Measurements from ENCODE around the gene CYSTM1.

CYSTM1 gene

DNA sequence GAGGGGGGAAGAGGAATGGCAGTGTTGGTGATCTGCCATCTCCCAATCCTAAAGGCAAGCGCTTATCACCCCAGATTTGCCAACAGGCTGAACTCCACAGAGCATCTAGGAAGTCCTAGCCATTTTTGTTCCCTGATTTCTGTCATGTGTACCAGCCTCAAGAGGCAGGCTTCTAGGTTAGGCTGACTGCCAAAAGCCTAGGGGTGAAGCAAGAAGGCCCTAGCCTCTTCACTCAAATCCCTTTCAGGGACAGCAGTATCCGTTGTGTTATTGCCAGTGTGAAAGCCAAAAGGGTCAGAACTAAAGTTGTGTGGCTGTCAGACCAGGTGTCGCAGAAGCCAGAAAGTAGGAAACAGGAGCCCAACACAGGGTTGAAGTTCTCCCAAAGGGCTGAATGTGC lies 34.6 kb upstream of the CYSTM1 start:
- H3K36me3 ChIP-seq (ENCODE audit: control insufficient read depth, low read depth, low read length): no peaks in the 10 kb centered on the region
- H3K9me3 ChIP-seq (ENCODE audit: control insufficient read depth, low read depth, low read length): no peaks in the 10 kb centered on the region
- H3K4me3 ChIP-seq (ENCODE audit: low read length): no peak overlapping the region
- no peak overlapping the region for H3K27ac ChIP-seq (ENCODE audit: low read length)
- no peak overlapping the region for H3K9ac ChIP-seq (ENCODE audit: low read length)
- peaks cover 11% of the 10 kb centered on the region for H3K27me3 ChIP-seq (ENCODE audit: control insufficient read depth, insufficient read depth, low read length)
- no peaks in the 10 kb centered on the region for H3K4me1 ChIP-seq (ENCODE audit: control insufficient read depth, low read depth, low read length)

DNA sequence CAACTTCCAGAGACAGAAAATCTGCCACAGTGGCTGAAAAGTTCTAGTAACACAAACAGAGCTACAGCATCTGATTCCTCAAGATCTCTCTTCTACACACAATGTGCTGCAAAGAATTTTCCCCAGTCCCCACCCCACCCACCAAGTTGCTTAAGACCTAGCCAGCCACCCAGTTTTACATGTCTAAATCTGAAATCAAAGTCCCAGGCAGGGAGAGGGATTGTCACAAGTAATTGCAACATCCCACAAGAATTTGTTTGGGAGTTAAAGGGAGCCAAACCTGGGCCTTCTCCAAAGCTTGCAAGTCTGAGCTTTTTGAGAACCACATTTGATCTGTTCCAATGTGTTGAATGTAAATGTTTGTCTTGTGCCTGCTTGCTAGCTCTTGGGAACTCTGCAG lies 33.7 kb upstream of the CYSTM1 start:
- peaks cover 19% of the 10 kb centered on the region for H3K27me3 ChIP-seq (ENCODE audit: control insufficient read depth, insufficient read depth, low read length)
- no peak overlapping the region for H3K9ac ChIP-seq (ENCODE audit: low read length)
- no peaks in the 10 kb centered on the region for H3K4me1 ChIP-seq (ENCODE audit: control insufficient read depth, low read depth, low read length)
- H3K4me3 ChIP-seq (ENCODE audit: low read length): no peak overlapping the region
- H3K36me3 ChIP-seq (ENCODE audit: control insufficient read depth, low read depth, low read length): no peaks in the 10 kb centered on the region
- H3K27ac ChIP-seq (ENCODE audit: low read length): no peak overlapping the region
- H3K9me3 ChIP-seq (ENCODE audit: control insufficient read depth, low read depth, low read length): no peaks in the 10 kb centered on the region

DNA sequence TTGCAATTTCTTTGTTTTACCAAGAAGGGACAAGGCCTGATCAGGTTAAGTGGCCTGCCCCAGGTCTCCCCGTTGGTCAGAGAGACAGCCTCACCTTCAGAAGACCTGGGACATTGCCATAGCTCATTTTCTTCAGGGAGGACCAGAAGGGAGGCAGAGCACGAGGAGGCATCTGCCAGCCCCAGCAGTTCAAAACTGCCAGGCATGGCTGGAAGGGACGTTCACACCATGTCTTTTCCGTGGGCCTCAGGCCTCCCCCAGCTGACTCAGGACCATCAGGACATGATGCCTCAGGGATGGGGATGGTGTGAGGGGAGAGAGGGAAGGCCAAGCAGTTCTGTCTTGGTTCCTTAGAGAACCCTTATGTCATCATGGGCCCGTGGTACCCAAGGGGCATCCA lies 32.7 kb upstream of the CYSTM1 start:
- Histone ChIP-seq H3K9me3 (ENCODE audit: control insufficient read depth, low read depth, low read length) (no peaks in the 10 kb centered on the region), H3K4me3 (ENCODE audit: low read length) (no peak overlapping the region), H3K27ac (ENCODE audit: low read length) (no peak overlapping the region), H3K36me3 (ENCODE audit: control insufficient read depth, low read depth, low read length) (no peaks in the 10 kb centered on the region), H3K4me1 (ENCODE audit: control insufficient read depth, low read depth, low read length) (peaks cover 3% of the 10 kb centered on the region), H3K27me3 (ENCODE audit: control insufficient read depth, insufficient read depth, low read length) (peaks cover 29% of the 10 kb centered on the region), H3K9ac (ENCODE audit: low read length) (no peak overlapping the region)

DNA sequence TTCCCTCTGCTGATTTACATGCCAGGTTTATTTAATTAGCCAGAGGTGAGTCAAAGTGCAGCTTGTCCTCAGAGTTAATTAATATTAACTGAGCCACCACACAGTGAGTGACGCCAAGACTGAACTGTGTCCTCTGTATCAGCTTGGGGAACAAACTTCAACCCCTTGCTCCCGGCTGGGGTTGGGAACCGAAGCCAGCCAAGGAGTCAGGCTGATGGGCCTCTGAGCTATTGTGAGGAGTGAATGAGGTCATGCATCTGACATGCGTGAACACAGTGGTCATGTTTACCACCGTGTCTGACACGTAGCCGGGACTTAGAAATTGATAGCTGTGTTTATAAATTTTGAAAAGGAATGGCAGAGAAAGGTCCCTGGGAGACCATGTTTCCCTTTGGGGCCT lies 32.1 kb upstream of the CYSTM1 start:
- Histone ChIP-seq H3K36me3 (ENCODE audit: control insufficient read depth, low read depth, low read length) (no peaks in the 10 kb centered on the region), H3K9ac (ENCODE audit: low read length) (no peak overlapping the region), H3K4me1 (ENCODE audit: control insufficient read depth, low read depth, low read length) (peaks cover 3% of the 10 kb centered on the region), H3K27me3 (ENCODE audit: control insufficient read depth, insufficient read depth, low read length) (peaks cover 35% of the 10 kb centered on the region), H3K9me3 (ENCODE audit: control insufficient read depth, low read depth, low read length) (no peaks in the 10 kb centered on the region), H3K4me3 (ENCODE audit: low read length) (no peak overlapping the region), H3K27ac (ENCODE audit: low read length) (no peak overlapping the region)

DNA sequence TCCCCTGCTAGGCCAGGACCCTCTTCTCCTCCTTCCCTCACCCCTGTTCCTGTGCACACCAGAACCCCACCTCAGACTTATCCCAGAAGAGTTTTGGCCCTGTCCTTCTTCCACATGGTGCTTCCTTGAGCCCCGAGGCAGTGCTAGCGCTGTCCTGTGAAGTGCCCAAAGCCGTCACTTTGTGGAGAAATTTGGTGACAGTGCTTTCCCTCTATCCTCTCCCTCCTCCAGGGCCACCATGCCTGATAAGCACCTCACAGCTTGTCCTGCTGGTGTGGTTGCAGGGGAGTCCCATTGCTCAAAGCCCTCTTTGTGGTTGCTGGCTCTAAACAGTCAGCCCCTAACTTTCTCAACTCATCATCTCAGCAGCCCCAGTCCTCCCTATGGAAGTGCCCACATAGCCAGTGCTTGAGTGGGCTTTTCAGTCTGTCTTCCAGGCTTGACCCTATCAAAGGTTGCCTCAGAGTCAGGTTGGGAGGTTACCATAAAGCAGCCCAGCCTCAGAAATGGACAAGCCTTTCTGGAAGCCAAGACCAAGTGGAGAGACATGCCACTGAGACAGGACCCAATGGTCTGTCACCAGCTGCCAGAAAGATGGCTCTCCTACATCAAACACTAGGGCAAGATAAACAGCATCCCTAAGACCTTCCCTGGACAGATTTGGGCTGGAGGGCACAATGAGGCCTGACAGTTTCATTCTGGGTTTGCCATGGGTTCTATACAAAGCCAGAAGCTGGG lies 31.3 kb upstream of the CYSTM1 start:
- Histone ChIP-seq H3K27me3 (ENCODE audit: control insufficient read depth, insufficient read depth, low read length) (peaks cover 42% of the 10 kb centered on the region), H3K9me3 (ENCODE audit: control insufficient read depth, low read depth, low read length) (no peaks in the 10 kb centered on the region)

DNA sequence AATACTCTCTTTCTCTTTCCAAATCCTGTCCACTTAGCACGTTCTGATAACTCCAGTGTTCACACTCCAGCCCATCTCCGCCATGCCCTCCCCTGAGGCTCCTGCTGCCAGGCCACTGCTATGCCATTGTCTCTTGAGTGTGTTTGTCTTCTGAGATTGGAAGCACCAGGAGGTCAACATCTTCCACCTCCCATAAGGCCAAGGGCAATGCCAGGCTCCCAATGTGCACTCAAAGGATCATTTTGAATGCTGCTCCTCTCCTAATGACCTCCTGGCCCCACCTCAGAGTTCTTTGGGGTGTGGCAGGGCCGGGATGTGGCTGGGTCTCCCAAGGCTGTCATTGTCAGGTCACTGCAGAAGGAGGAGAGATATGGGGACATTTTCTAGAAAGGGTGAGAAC lies 29.7 kb upstream of the CYSTM1 start:
- Histone ChIP-seq H3K9ac (ENCODE audit: low read length) (no peak overlapping the region), H3K9me3 (ENCODE audit: control insufficient read depth, low read depth, low read length) (no peaks in the 10 kb centered on the region), H3K27me3 (ENCODE audit: control insufficient read depth, insufficient read depth, low read length) (peaks cover 42% of the 10 kb centered on the region), H3K4me3 (ENCODE audit: low read length) (no peak overlapping the region), H3K4me1 (ENCODE audit: control insufficient read depth, low read depth, low read length) (peaks cover 3% of the 10 kb centered on the region), H3K36me3 (ENCODE audit: control insufficient read depth, low read depth, low read length) (no peaks in the 10 kb centered on the region), H3K27ac (ENCODE audit: low read length) (no peak overlapping the region)

More for the DNA sequence above, 31.3 kb upstream of the CYSTM1 start:
- Histone ChIP-seq H3K4me3 (ENCODE audit: low read length) (no peak overlapping the region), H3K36me3 (ENCODE audit: control insufficient read depth, low read depth, low read length) (no peaks in the 10 kb centered on the region), H3K4me1 (ENCODE audit: control insufficient read depth, low read depth, low read length) (peaks cover 3% of the 10 kb centered on the region), H3K27ac (ENCODE audit: low read length) (no peak overlapping the region), H3K9ac (ENCODE audit: low read length) (no peak overlapping the region)

DNA sequence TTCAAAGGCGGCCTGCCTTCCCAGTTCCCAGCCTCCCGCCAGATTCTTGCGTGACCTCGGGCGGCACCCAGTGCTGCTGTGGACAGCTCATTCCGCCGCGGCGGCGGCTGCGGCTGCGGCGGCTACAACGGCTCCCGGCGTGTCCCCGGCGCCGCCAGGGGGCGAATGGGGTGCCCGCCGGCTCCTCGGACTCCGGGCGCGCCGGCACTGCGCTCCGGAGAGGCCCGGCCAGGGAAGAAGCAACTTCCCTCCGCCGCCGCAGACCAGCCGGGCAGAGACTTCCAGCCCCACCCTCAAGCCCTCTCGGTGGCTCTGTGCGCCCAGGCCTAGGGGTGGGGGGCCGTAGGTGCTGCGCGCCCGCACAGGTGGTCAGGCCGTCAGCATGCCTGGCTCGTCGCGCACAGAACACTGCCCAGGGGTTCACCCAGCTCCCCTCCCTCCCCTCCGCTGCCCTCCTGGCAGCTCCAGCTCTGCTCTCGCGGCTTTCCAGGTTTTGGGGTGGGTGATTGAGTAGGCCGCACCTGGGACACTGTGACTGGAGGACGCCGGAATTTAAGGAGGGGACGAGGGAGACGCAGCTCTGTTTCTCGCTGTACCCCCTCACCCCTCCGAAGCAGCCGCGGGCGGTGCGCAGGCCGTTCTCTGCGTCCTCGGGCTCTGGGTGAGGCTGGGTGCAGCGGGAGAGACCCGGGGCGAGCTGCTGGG lies 29.0 kb upstream of the CYSTM1 start:
- Histone ChIP-seq H3K4me1 (ENCODE audit: control insufficient read depth, low read depth, low read length) (peaks cover 3% of the 10 kb centered on the region), H3K27me3 (ENCODE audit: control insufficient read depth, insufficient read depth, low read length) (peaks cover 42% of the 10 kb centered on the region), H3K4me3 (ENCODE audit: low read length) (peak overlapping the region; percentile 62), H3K36me3 (ENCODE audit: control insufficient read depth, low read depth, low read length) (no peaks in the 10 kb centered on the region), H3K27ac (ENCODE audit: low read length) (no peak overlapping the region), H3K9me3 (ENCODE audit: control insufficient read depth, low read depth, low read length) (no peaks in the 10 kb centered on the region), H3K9ac (ENCODE audit: low read length) (no peak overlapping the region)

DNA sequence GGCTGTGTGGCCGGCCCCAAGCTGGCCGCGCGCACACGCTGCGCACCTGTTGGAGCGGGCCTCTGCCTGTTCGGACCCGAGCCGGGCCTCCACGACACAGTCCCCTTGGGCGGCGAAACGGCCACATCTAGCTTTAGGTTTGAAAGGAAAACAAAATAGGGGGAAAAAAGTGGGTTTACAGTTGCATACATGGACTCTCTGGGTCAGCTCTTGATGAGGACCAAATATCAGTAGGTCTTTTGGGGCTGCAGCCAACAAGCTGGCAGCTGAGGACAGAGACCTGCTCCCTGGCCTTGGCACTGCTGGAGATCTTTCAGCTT lies 28.5 kb upstream of the CYSTM1 start:
- Histone ChIP-seq H3K36me3 (ENCODE audit: control insufficient read depth, low read depth, low read length) (no peaks in the 10 kb centered on the region), H3K27ac (ENCODE audit: low read length) (no peak overlapping the region), H3K27me3 (ENCODE audit: control insufficient read depth, insufficient read depth, low read length) (peaks cover 42% of the 10 kb centered on the region), H3K4me1 (ENCODE audit: control insufficient read depth, low read depth, low read length) (peaks cover 3% of the 10 kb centered on the region), H3K9me3 (ENCODE audit: control insufficient read depth, low read depth, low read length) (no peaks in the 10 kb centered on the region), H3K9ac (ENCODE audit: low read length) (no peak overlapping the region), H3K4me3 (ENCODE audit: low read length) (peak overlapping the region; percentile 62)

DNA sequence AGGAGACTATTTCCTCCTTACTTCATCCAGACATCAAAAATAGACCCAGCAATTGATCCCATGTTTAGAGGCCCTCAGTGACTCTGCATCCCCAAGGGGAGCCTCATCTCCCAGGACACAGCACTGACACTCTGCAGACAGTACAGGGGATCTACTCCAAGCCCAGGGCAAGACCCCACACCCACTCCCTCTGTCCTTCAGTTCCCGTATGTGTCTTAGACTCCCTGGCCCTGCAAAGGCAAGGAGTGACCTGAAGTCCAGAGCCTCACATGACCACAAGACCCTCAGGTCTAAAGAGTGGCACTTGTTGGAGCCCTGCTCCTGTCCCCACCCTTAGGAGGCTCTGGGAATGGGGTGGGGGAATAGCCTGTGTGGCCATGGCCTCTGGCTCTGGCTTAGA lies 27.5 kb upstream of the CYSTM1 start:
- H3K4me1 ChIP-seq (ENCODE audit: control insufficient read depth, low read depth, low read length): peaks cover 3% of the 10 kb centered on the region
- no peaks in the 10 kb centered on the region for H3K36me3 ChIP-seq (ENCODE audit: control insufficient read depth, low read depth, low read length)
- H3K27ac ChIP-seq (ENCODE audit: low read length): no peak overlapping the region
- no peak overlapping the region for H3K4me3 ChIP-seq (ENCODE audit: low read length)
- H3K9ac ChIP-seq (ENCODE audit: low read length): no peak overlapping the region
- H3K27me3 ChIP-seq (ENCODE audit: control insufficient read depth, insufficient read depth, low read length): peaks cover 48% of the 10 kb centered on the region
- no peaks in the 10 kb centered on the region for H3K9me3 ChIP-seq (ENCODE audit: control insufficient read depth, low read depth, low read length)

DNA sequence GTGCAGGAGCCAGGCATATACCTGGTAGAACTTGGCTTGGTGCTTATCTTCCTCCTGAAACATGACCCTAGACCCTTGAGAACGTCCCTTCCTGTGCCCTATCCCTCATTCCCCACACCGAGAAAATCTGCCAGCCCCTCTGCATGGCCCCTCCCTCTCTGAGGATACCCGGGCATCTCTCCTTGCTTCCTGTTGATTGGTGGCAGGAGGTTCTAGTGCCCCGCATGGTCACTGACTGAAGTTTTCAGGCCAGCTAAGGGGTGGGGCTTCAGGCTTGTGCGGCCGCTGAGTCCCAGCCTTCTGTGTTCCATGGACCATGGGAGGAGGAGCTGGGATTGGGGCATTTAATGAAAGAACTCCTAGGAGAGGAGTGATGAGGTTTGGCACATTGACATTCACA lies 26.5 kb upstream of the CYSTM1 start:
- H3K9ac ChIP-seq (ENCODE audit: low read length): no peak overlapping the region
- H3K4me3 ChIP-seq (ENCODE audit: low read length): no peak overlapping the region
- no peaks in the 10 kb centered on the region for H3K9me3 ChIP-seq (ENCODE audit: control insufficient read depth, low read depth, low read length)
- peaks cover 9% of the 10 kb centered on the region for H3K4me1 ChIP-seq (ENCODE audit: control insufficient read depth, low read depth, low read length)
- H3K36me3 ChIP-seq (ENCODE audit: control insufficient read depth, low read depth, low read length): no peaks in the 10 kb centered on the region
- H3K27me3 ChIP-seq (ENCODE audit: control insufficient read depth, insufficient read depth, low read length): peaks cover 58% of the 10 kb centered on the region
- H3K27ac ChIP-seq (ENCODE audit: low read length): no peak overlapping the region

DNA sequence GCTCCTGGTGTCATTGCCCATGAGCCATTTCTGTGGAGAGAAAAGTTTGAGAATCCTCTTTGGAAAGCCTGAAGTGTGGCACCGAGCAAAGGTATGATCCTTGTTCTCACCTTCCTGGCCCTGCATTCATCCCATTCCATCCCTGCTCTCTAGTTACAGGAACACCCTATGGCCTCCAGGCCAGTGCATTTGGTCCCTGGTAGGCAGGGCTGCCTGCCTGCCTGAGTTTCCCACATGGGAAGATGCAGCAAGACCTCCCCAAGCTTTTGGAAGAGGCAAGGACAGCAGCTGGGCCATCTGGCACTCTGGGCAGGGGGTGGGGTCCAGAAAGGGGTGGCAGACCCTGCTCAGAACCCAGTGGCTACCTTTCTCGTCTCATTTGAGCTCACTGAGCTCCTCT lies 24.8 kb upstream of the CYSTM1 start:
- no peak overlapping the region for H3K4me3 ChIP-seq (ENCODE audit: low read length)
- no peak overlapping the region for H3K9ac ChIP-seq (ENCODE audit: low read length)
- H3K27me3 ChIP-seq (ENCODE audit: control insufficient read depth, insufficient read depth, low read length): peaks cover 57% of the 10 kb centered on the region
- H3K27ac ChIP-seq (ENCODE audit: low read length): no peak overlapping the region
- H3K36me3 ChIP-seq (ENCODE audit: control insufficient read depth, low read depth, low read length): no peaks in the 10 kb centered on the region
- H3K4me1 ChIP-seq (ENCODE audit: control insufficient read depth, low read depth, low read length): peaks cover 14% of the 10 kb centered on the region
- H3K9me3 ChIP-seq (ENCODE audit: control insufficient read depth, low read depth, low read length): no peaks in the 10 kb centered on the region

All from iPS-18a (cell line).